ENCODE results near the gene ARHGEF16. TPM values are rescaled to one million over a fixed set of nuclear protein-coding genes. Genes with fewer than 3 reads are reported as not detected.

Gene ARHGEF16
- total RNA-seq, 1 donor from 2014 or later, result 0.89 TPM

DNA sequence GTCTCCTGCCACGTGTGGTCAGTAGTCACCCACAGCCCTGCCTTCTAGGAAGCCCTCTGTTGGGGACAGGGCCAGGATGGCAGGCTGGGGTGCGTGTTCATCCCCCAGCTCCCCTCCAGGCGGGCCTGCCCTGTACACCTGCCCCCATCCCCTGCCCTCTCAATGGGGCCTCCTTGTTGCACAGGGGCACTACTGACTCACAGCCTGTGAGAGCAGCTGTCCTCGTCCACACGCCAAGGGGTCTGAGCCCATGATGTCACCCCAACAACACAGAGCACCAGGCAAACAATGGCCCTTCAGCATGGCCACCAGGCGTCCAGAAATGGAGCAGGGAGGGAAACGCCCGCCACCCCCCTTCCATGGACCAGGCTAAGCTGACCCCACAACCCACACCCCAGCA, 64.3 kb downstream of the ARHGEF16 start:
- ATAC-seq (ENCODE audit: poor library complexity) (no peak), DNase-seq (no peak)
- intact Hi-C loops (cut with DNase I), result no loop called here

DNA sequence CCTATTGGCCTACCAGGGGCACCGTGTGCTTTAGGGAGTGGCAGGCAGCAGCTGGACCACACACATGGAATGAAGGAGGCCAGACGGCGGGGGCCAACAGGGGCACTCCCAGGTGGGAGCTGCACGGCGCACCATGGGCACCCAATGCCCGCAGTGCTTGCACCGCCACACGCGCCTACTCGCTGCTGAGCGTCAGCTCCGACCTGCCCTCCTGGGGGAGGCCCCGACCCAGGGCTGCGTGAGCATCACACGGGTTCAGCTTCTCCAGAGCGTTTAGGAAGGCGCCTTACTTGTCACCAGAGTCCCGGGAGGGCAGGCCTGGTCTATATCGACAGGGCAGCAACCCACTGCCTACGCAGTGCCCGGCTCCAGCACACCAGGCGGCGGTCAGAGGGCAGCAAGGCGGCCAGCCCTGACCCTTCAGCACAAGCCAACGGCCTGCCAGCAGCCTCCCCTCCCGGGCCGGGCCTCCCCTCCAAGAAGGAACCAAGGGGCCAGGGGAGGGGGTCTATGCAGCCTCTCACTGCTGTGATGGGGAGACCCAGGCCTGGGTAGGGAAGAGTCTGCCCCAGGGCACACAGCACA, 64.9 kb downstream of the ARHGEF16 start:
- no peak for ATAC-seq (ENCODE audit: poor library complexity)
- DNase-seq, result no peak
- intact Hi-C loops (cut with DNase I), result no loop called here

DNA sequence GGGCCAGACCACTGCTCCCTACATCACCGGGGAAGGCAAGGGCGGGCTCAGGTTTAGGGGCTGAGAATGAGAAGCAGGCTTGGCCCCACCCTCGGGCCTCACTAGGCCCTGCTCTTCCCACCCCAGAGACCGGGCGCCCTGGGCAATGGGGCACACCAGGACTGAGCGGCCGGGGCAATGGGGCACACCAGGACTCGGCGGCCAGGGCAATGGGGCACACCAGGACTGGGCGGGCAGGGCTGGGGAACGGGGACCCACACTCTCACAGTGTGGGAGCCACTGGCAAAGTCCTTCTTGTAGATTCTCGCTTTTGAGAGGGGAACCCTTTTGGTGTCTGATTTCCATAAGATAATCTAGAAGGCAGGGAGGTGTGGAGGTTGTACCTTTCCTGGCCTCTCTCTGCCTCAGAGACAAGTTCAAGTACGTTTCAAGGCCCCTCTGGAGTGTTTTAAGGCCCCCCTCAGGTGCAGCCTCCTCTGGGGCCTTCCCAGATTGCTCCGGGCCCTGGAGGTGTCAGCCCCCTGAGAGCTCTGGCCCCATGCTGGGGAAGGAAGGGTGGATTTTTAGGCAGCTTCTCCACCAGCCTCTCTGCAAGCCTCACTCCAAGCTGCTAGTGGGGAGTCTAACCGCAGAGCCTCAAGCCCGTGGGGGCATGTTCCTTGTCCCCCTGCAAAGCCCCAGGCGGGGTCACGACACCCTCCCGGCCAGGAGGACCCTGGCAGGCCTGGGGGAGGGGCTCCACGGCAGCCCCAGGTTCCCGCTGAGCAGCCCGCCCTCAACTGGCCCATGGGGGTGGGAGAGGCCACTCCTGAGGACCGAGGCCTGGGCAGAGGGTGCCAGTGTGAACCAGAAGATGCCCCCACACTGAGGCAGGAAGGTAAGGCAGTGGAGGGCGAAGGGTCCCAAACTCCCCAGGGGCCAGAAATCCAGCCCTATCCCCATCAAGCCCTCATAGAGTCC, 66.2 kb downstream of the ARHGEF16 start:
- ATAC-seq (ENCODE audit: poor library complexity), result no peak
- intact Hi-C loops (cut with DNase I), result no loop called here
- no peak for DNase-seq

DNA sequence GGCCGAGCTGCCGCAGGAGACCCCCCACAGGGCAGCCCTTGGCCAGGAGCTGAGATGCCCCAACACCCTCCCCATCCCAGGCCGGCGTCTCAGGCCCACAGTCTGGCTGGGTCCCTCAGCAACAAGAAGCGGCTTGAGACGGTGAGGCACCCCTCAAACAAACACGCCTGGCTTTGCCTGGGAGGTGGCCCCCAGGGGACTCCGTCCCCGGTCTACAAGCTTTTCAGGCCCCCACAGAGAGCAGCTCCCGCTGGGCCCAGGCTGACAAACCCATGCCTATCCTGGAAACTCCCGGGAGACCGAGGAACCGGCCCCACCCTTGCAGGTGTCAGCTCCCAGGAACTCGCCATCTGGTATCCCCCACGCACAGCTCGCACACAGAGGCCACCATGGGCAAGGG, 67.0 kb downstream of the ARHGEF16 start:
- intact Hi-C loops (cut with DNase I), result no loop called here
- ATAC-seq (ENCODE audit: poor library complexity) (no peak), DNase-seq (no peak)

DNA sequence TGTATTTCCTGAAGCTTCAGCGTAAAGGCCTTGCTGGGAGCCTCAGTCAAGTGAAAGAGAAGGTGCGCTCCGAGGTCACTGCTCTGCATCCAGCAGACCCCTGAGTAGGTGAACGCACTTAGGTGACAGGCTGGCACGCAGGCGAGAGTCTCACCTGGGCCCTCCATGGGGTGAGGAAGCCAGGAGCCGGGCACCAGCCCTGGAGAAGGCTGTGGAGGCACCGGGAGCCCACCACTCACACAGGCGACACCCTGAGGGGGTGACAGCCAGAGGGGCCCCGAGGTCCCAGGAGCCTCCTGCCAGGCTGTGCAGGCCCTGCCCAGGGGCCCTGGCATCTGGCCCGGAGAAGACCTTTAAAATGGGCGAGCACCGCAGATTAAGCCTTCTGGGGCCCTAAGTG, 67.6 kb downstream of the ARHGEF16 start:
- DNase-seq (no peak), ATAC-seq (ENCODE audit: poor library complexity) (no peak)
- intact Hi-C loops (cut with DNase I), result no loop called here

DNA sequence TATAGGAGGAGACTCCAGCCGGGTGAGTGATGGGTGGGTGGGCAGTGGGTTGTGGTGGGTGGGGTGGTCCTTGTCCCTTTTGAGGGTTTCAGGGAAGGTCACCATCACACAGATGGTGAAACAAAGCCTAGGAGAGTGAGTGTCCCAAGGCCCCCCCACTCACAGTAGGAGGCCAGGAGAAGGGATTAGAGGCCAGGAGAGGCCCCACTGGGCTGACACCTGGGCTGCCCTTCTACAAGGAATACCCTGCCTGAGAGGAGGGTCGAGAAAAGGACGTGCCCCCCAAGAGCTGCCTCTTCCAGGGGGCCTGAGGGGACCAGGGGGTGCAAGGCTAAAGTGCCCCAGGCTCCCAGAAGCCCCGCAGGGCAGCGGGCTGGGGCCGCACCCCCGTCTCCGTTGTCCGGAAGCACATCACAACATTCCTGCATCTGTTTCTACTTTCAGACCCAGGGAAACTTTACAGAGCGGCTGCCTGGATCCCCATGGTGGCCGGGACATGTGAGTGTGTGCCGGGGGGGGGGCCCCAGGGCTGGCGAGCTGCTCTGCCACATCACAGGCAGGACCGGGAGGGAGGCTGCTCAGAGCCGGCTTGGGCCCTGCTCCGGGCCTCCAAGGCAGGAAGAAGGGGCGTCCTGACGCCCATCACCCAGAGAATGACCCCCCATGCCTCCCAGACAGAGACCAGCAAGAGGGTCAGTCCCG, 68.2 kb downstream of the ARHGEF16 start:
- DNase-seq, result no peak
- intact Hi-C loops (cut with DNase I), result no loop called here
- ATAC-seq (ENCODE audit: poor library complexity), result no peak

DNA sequence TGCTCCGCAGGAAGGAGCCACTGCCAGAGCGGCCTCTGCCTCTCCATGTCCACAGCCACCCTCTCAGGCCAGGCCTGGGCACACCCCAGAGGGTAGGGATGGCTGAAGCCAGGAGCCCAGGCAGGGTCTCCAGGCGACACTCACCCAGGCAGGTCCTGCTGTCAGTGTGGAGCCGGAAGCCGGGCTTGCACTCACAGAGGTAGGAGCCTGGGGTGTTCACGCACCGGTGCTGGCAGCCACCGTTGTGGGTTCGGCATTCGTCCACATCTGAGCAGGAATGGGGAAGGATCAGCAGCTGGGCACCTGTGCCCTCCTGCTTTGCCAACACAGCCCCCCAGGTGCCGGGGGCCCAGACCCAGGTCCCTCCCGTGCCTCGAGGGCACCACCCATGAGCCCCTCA, 69.5 kb downstream of the ARHGEF16 start:
- DNase-seq (no peak), ATAC-seq (ENCODE audit: poor library complexity) (no peak)
- intact Hi-C loops (cut with DNase I), result no loop called here

DNA sequence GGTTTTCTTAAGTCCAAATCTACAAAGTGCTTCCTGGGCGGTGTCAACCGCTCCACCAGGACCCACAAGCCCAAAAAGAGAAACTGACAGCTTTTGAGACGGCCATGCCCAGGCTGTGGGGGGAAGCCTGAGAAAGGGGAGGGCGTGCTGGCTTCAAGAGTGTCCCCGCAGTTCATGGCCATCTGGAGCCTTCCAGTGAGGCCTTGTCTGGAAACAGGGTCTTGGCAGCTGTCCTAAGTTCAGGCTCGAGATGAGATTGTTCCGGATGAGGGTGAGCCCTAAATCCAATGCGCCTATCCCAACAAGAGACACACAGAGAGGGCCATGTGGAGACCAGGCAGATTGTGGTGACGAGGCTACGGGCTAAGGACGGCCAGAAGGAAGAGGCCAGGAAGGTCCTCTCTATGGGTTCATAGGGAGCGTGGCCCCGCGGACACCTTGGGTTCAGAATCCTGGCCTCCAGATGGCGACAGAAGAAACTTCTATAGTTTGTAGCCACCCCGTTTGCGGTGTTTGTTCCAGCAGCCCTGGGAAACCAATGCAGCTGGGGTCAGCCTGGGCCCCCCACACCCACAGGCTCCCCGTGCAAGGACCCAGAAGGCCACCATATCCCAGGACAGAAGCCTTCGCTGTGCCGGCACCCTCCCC, 70.2 kb downstream of the ARHGEF16 start:
- no peak for ATAC-seq (ENCODE audit: poor library complexity)
- intact Hi-C loops (cut with DNase I), result no loop called here
- no peak for DNase-seq

DNA sequence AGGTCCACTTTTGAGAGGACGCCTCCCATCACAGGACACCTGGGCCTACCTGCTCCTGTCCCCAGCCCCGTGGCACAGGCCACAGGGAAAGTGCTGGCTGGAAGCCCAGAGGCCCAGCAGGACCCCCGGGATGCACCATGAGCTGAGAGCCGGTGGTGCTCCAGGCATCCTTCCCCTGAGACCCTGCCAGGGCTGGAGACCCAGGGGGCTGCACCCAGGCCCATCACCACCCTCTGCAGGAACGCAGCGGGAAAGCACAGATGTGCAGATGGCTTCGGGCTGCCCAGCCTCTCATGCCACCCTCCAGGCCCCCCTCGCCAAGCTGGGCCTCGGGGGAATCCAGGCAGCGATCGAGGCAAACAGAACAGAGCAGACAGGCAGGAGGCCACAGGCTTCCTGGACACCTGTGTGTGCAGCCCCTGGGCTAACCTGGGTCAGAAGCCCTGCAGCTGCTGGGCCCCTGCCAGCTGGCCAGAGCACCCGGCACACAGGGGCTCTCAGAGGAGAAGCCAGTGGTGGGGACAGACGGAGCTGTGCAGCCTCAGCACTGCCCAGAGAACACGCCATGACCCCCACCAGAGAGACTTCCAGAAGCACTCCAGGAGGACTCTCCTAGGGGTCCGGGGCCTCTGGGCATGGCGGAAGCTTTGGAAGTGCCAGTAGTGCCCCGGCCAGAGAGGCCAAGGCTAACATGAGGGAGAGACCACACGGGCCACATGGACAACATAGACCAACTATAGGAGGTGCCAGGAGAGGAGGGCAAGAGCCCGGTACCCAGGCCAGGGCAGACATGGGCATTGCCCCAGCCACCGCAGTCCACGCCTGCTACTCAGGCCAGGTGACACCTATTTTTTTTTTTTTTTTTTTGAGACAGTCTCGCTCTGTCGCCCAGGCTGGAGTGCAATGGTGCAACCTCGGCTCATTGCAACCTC, 71.4 kb downstream of the ARHGEF16 start:
- intact Hi-C loops (cut with DNase I), result no loop called here
- ATAC-seq (ENCODE audit: poor library complexity) (no peak), DNase-seq (no peak)

DNA sequence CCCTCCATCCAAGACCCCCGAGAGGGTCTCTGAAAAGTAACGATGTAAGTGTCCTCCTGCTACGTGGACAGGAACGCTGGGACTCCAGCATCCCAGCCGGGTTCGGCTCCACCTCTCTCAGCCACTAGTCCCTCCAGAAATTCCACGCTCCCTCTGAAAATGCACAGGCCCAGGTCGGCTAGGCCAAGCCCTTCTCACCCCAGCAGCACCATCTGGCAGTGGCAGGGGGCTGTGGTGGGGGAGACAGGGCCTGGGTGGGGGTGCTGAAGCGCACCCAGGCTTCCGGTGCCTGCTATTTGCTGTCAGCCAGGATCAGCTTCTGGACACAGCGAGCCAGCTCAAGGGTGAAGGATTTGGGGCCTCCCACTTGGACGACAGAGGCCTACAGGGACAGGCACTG, 73.3 kb downstream of the ARHGEF16 start:
- ATAC-seq (ENCODE audit: poor library complexity), result no peak
- intact Hi-C loops (cut with DNase I), result no loop called here
- no peak for DNase-seq

DNA sequence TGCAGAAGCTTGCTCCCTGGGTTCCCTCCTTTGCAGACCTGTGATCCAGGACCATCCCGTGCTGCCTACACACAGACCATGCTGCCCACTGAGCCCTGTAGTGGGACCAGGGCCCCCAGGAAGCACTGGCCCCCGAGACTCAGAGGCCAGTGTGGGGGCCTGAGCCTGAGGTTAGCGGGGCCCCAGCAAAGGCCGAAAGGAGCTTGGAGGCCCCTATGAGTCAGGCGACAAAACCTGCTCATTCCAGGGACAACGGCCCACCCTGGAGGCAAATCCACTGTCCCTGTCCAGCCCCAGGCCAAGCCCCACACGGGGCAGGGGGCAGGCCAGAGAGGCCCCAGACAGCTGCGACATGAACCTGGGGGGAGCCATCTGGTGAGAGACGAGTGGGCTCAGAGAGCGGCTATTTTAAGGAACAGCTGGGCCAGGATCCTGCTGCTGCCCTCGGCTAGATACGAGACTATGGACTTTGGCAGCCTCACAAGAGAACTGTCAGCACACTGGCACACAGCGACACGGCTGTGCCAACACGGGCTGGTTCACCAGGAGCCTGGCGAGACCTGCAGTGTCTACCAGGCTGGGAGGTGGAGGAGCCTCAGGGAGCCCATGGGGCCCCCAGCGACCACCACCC, 74.7 kb downstream of the ARHGEF16 start:
- ATAC-seq (ENCODE audit: poor library complexity), result peak; percentile 82
- intact Hi-C loops (cut with DNase I), result no loop called here
- DNase-seq, result peak; percentile 82

DNA sequence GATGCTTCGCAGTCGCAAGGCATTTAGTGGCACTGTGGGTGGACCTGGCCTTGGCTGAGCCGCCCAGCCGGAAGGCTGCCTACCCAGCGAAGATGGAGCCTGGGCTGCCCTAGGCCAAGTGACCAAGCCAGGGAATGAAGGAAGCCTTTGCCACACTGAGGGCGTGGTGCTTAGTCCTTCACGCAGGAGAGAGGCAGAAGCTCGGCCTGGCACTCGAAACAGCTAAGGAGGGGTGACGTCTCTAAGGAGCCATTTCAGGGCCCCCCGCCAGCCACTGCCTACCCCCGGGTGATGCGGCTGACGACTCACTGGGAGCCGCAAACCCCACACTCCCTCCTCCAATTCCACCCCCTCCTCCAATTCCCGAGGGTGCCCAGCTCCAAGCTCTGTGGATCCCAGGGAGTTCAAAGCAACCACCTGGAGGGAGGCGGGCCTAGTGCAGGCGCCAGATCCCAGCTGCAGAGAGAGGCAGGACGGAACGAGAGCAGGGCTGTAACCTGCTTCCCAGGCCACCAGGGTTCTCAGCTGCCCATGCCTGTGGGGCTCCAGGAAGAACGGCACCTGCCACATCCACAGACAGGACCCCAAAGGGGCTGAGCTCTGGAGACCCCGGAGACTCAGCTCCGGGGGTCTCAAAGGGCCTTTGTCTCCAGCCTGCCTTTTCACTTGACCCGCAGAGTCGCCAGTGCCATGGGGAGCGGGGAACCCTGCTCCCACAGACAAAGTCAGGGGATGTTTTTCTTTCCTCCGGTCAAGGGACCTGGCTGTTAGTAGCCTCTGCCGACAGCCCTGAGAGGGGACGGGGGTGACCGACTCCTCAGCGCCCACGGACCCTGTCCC, 75.8 kb downstream of the ARHGEF16 start:
- ATAC-seq (ENCODE audit: poor library complexity), result peak; percentile 8
- no peak for DNase-seq
- intact Hi-C loops (cut with DNase I), result no loop called here

Other genes starting within 250 kb of the ARHGEF16 start
- 7.3 TPM for gene MEGF6, start 156.8 kb downstream of the ARHGEF16 start, total RNA-seq
- gene TPRG1L, start 170.3 kb downstream of the ARHGEF16 start, total RNA-seq, result 47.0 TPM
- gene WRAP73, start 195.4 kb downstream of the ARHGEF16 start, total RNA-seq, result 10.0 TPM
- gene TP73, start 197.9 kb downstream of the ARHGEF16 start, total RNA-seq, result not detected

Measured in Right ventricle myocardium superior (tissue), 1 donor.